Fibroblast of lung (primary cell): Measurements from ENCODE around the gene NBEA.

ENCODE experiments used
- CTCF ChIP-seq, 2 donors: IDR thresholded peaks in 1 of 2; conservative IDR thresholded peaks in 1 of 2; 1 replicate in 1 of 2; 2 replicates in 1 of 2; pipeline ENCODE4 v1.5.1; 2011 to 2012; ENCODE audit warnings: low read length in 2 of 2, control low read depth in 1 of 2, inconsistent platforms in 1 of 2, low read depth in 1 of 2, mild to moderate bottlenecking in 1 of 2
- EZH2 ChIP-seq: IDR thresholded peaks from 2 replicates; pipeline ENCODE4 v1.5.1; 2012; ENCODE audit warnings: low read length, control low read depth, mild to moderate bottlenecking; ENCODE audit errors: missing control alignments

- TF ChIP-seq CTCF (conservative IDR thresholded peaks at IDR 0.05 in 1 of 2, IDR thresholded peaks at IDR 0.05 in 1 of 2; ENCODE audit: low read depth in 1 of 2, low read length in 2 of 2) (no peak), EZH2 (no peak)
These were observed 2.2 kb downstream of the NBEA start for GRCh38 chr13:34944274-34944634.
